Peyer's patch (tissue), 4 donors: ENCODE data around the gene PIP5KL1. TPM values are rescaled to one million over a fixed set of nuclear protein-coding genes. Genes with fewer than 3 reads are reported as not detected.

Experiments
- DNase-seq, 3 donors: peaks; one replicate each; pipeline ENCODE4 v3.0.0-alpha.2; 2017 to 2019
- H3K27ac ChIP-seq, 4 donors: fragments of 200-600 bp; sonication (generic); one replicate each; pipeline ENCODE4 v1.5.1; 2016 to 2019
- H3K27me3 ChIP-seq, 2 donors: fragments of 200-600 bp; sonication (generic); one replicate each; pipeline ENCODE4 v1.5.1; 2019
- H3K36me3 ChIP-seq, 3 donors: fragments of 200-600 bp; sonication (generic); one replicate each; pipeline ENCODE4 v1.5.1; 2016 to 2019
- H3K4me1 ChIP-seq, 4 donors: fragments of 200-600 bp; sonication (generic); one replicate each; pipeline ENCODE4 v1.5.1; 2016 to 2019
- H3K4me3 ChIP-seq, 4 donors: fragments of 200-600 bp; sonication (generic); 1 replicate in 3 of 4; 2 replicates in 1 of 4; pipeline ENCODE4 v1.5.1; 2016 to 2019; ENCODE audit warnings: mild to moderate bottlenecking in 1 of 4
- H3K9me3 ChIP-seq, 4 donors: fragments of 200-600 bp; sonication (generic); one replicate each; pipeline ENCODE4 v1.5.1; 2016 to 2019; ENCODE audit warnings: mild to moderate bottlenecking in 1 of 4
- POLR2A ChIP-seq, 2 donors: fragments of 450-650 bp; IDR thresholded peaks; one replicate each; pipeline ENCODE4 v1.5.1; 2017; ENCODE audit warnings: antibody characterized with exemption in 2 of 2, mild to moderate bottlenecking in 2 of 2, moderate library complexity in 2 of 2
- total RNA-seq, 4 donors: library from RNA; depleted of rRNA; stranded (reverse); fragments of >200 nt; gene quantifications; one replicate each; pipeline ENCODE4 v1.1.0, GENCODE V29; 2016
- TF ChIP-seq, protein P1 (sequence below), 6 experiments: fragments of 450-650 bp in 4 of 6; fragments of 200-600 bp in 2 of 6; sonication (generic) in 1 of 6; IDR thresholded peaks; one replicate each; pipeline ENCODE4 v1.5.1; 2017 to 2019; ENCODE audit warnings: antibody characterized with exemption in 6 of 6, mild to moderate bottlenecking in 3 of 6, moderate library complexity in 1 of 6

The PIP5KL1 gene
- total RNA-seq, 4 donors from 2014 or later: 2.5 TPM; not detected in 3

GRCh38 chr9:127937388-127938297 lies 7.1 kb upstream of the PIP5KL1 start, which contains the start of gene DPM2:
DPM2 (minus strand) TSS chr9:127937854; CDS start chr9:127937820, 34 bp downstream.
- H3K27me3 ChIP-seq: no peaks in the 10 kb centered on the region
- peak; percentile 59 to 69 for TF ChIP-seq POLR2A (IDR thresholded peaks at IDR 0.05)
- TF ChIP-seq, protein P1, sequence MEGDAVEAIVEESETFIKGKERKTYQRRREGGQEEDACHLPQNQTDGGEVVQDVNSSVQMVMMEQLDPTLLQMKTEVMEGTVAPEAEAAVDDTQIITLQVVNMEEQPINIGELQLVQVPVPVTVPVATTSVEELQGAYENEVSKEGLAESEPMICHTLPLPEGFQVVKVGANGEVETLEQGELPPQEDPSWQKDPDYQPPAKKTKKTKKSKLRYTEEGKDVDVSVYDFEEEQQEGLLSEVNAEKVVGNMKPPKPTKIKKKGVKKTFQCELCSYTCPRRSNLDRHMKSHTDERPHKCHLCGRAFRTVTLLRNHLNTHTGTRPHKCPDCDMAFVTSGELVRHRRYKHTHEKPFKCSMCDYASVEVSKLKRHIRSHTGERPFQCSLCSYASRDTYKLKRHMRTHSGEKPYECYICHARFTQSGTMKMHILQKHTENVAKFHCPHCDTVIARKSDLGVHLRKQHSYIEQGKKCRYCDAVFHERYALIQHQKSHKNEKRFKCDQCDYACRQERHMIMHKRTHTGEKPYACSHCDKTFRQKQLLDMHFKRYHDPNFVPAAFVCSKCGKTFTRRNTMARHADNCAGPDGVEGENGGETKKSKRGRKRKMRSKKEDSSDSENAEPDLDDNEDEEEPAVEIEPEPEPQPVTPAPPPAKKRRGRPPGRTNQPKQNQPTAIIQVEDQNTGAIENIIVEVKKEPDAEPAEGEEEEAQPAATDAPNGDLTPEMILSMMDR (IDR thresholded peaks at IDR 0.05): no peak
- peaks cover 0 to 35% (median 0%) of the 10 kb centered on the region in 3 donors for H3K36me3 ChIP-seq
- H3K4me3 ChIP-seq: peak within 1 kb of the TSS; percentile 55 to 82 (median 72)
- peak within 1 kb of the TSS; percentile 54 to 79 (median 63) for H3K27ac ChIP-seq
- no peaks in the 10 kb centered on the region for H3K9me3 ChIP-seq
- peak; percentile 86 to 93 (median 89) for DNase-seq
- peaks cover 3 to 36% (median 13%) of the 10 kb centered on the region in 4 donors for H3K4me1 ChIP-seq

DNA sequence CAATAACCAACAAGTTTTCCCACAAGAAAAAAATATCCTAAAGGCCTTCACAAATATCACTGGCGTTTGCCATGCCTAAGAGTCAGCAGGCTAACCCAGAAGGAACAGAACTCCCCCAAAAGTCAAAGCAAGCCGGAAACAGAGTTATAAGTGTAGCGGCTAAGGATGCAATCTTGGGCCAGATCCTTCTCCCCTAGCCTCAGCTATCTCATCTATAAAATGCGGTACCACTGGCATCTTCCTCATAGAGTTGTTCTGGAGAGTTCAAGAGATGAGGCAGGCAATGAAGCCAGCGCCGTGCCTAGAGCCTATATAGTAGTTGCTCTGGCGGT lies 6.4 kb upstream of the PIP5KL1 start:
- H3K27ac ChIP-seq: peak overlapping the region; percentile 54 to 79 (median 63)
- H3K27me3 ChIP-seq: no peaks in the 10 kb centered on the region
- DNase-seq: no peak
- H3K4me3 ChIP-seq: peak overlapping the region; percentile 55 to 82 (median 72)
- TF ChIP-seq POLR2A (IDR thresholded peaks at IDR 0.05): no peak
- TF ChIP-seq, protein P1 (IDR thresholded peaks at IDR 0.05): no peak
- H3K9me3 ChIP-seq: no peaks in the 10 kb centered on the region
- H3K36me3 ChIP-seq: peaks cover 0 to 29% (median 0%) of the 10 kb centered on the region in 3 donors
- H3K4me1 ChIP-seq: peaks cover 3 to 30% (median 13%) of the 10 kb centered on the region in 4 donors

DNA sequence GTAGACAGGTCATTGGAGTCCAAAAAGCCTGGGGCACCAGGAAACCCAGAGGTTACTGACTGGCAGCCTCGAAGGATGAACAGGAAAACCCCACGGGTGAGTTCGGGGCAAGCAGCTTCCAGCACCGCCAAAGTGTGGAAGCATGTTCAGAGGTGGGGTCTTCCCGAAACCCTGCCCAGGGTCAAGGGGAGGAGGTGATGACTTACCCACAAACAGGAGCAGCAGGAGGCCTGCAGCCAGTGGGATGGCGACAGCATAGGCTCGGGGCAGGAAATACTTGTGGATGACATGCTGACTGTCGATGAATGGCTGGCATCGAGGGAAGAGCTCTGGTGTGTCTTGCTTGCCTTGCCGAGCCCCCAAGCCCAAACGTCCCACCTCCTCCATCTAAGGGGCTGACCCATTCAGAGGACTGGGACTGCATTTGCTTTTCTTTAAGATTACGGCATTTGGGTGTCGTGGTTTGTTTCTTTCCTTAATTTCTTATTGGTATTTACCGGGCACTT lies 5.8 kb upstream of the PIP5KL1 start:
- peak overlapping the region in 2 of 4 donors; percentile 71 to 72 for H3K4me3 ChIP-seq
- peaks cover 3 to 33% (median 13%) of the 10 kb centered on the region in 4 donors for H3K4me1 ChIP-seq
- H3K9me3 ChIP-seq: no peaks in the 10 kb centered on the region
- no peak for DNase-seq
- TF ChIP-seq, protein P1 (IDR thresholded peaks at IDR 0.05): no peak
- no peak for TF ChIP-seq POLR2A (IDR thresholded peaks at IDR 0.05)
- H3K27me3 ChIP-seq: no peaks in the 10 kb centered on the region
- H3K27ac ChIP-seq: peak overlapping the region in 1 of 4 donors; percentile 79
- peaks cover 0 to 23% (median 0%) of the 10 kb centered on the region in 3 donors for H3K36me3 ChIP-seq

GRCh38 chr9:127935765-127936221 lies 5.2 kb upstream of the PIP5KL1 start:
- Histone ChIP-seq H3K36me3 (peaks cover 0 to 17% (median 0%) of the 10 kb centered on the region in 3 donors), H3K27ac (no peak overlapping the region), H3K27me3 (no peaks in the 10 kb centered on the region), H3K4me1 (peaks cover 3 to 38% (median 15%) of the 10 kb centered on the region in 4 donors), H3K4me3 (no peak overlapping the region), H3K9me3 (no peaks in the 10 kb centered on the region)
- no peak for DNase-seq
- no peak for TF ChIP-seq POLR2A (IDR thresholded peaks at IDR 0.05)
- TF ChIP-seq, protein P1 (IDR thresholded peaks at IDR 0.05): no peak

DNA sequence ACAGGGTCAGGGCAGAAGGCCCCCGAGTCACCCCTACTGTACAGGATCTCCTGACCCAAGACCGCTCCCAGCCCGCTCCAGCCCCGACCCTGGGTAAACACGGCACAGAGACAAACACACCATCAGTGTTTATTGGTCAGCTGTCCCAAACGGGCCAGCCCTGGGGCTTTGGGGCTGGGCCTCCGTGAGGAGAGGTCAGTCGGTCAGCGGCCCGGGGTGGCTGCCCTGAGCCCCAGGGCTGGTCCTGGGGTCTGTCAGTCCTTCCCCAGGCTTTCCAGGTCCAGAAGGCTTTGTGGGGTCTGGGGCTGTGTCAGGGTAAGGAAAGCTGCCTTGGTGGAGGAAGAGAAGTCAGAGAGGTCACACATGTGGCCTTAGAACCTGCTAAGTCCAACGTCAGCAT lies 4.4 kb upstream of the PIP5KL1 start:
- peaks cover 3 to 46% (median 18%) of the 10 kb centered on the region in 4 donors for H3K4me1 ChIP-seq
- no peak for TF ChIP-seq POLR2A (IDR thresholded peaks at IDR 0.05)
- TF ChIP-seq, protein P1 (IDR thresholded peaks at IDR 0.05): no peak
- no peaks in the 10 kb centered on the region for H3K9me3 ChIP-seq
- H3K27ac ChIP-seq: no peak overlapping the region
- peaks cover 0 to 9% (median 0%) of the 10 kb centered on the region in 3 donors for H3K36me3 ChIP-seq
- DNase-seq: no peak
- no peak overlapping the region for H3K4me3 ChIP-seq
- no peaks in the 10 kb centered on the region for H3K27me3 ChIP-seq
